ENCODE data around the gene CCDC102B. TPM values are rescaled to one million over a fixed set of nuclear protein-coding genes. Genes with fewer than 3 reads are reported as not detected.

Gene CCDC102B
- total RNA-seq, 1 donor from 2014 or later, result 6.1 TPM

GRCh38 chr18:68766433-68766832 lies 31.4 kb upstream of the CCDC102B start:
- peaks cover 5% of the 10 kb centered on the region for H3K4me1 ChIP-seq
- TF ChIP-seq, protein P1, sequence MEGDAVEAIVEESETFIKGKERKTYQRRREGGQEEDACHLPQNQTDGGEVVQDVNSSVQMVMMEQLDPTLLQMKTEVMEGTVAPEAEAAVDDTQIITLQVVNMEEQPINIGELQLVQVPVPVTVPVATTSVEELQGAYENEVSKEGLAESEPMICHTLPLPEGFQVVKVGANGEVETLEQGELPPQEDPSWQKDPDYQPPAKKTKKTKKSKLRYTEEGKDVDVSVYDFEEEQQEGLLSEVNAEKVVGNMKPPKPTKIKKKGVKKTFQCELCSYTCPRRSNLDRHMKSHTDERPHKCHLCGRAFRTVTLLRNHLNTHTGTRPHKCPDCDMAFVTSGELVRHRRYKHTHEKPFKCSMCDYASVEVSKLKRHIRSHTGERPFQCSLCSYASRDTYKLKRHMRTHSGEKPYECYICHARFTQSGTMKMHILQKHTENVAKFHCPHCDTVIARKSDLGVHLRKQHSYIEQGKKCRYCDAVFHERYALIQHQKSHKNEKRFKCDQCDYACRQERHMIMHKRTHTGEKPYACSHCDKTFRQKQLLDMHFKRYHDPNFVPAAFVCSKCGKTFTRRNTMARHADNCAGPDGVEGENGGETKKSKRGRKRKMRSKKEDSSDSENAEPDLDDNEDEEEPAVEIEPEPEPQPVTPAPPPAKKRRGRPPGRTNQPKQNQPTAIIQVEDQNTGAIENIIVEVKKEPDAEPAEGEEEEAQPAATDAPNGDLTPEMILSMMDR (IDR thresholded peaks at IDR 0.05; ENCODE audit: borderline replicate concordance), result no peak
- no peaks in the 10 kb centered on the region for H3K27me3 ChIP-seq (ENCODE audit: low read depth)
- H3K36me3 ChIP-seq, result no peaks in the 10 kb centered on the region
- H3K9me3 ChIP-seq (replicated peaks), result peaks cover 9% of the 10 kb centered on the region
- no peak for DNase-seq
- intact Hi-C loops (cut with micrococcal nuclease), result no loop called here
- no peak overlapping the region for H3K4me3 ChIP-seq
- H3K27ac ChIP-seq (replicated peaks), result no peak overlapping the region

- DNase-seq, result no peak
- TF ChIP-seq, protein P1 (IDR thresholded peaks at IDR 0.05; ENCODE audit: borderline replicate concordance), result no peak
- Histone ChIP-seq H3K27me3 (ENCODE audit: low read depth) (no peaks in the 10 kb centered on the region), H3K4me1 (no peaks in the 10 kb centered on the region), H3K27ac (replicated peaks) (peak overlapping the region; percentile 21), H3K9me3 (replicated peaks) (peaks cover 9% of the 10 kb centered on the region), H3K4me3 (no peak overlapping the region), H3K36me3 (no peaks in the 10 kb centered on the region)
- intact Hi-C loops (cut with micrococcal nuclease), result no loop called here
Observed at GRCh38 chr18:68769461-68769860, 28.4 kb upstream of the CCDC102B start.

DNA sequence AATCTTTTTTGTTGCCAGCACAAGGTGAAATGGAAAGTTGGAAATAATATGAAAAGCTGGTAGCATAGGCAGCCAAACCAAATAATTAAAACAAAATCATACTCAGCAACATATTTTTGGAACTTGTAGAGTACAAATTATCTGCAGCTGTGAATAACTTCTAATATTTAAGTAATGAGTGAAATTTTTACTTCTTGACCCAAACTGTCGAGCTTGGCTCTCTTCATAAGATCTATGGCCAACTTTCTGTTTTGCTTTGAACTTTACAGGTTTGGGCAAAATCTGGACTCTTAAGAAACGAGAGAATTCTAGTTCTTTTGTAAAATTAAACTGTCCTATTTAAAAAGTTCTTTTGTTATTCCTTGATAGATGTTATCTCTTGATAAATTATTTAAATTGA lies 25.6 kb upstream of the CCDC102B start:
- peak overlapping the region; percentile 12 for H3K27ac ChIP-seq (replicated peaks)
- no peaks in the 10 kb centered on the region for H3K4me1 ChIP-seq
- peak overlapping the region; percentile 2 for H3K4me3 ChIP-seq
- intact Hi-C loops (cut with micrococcal nuclease), result no loop called here
- TF ChIP-seq, protein P1 (IDR thresholded peaks at IDR 0.05; ENCODE audit: borderline replicate concordance), result no peak
- peaks cover 9% of the 10 kb centered on the region for H3K9me3 ChIP-seq (replicated peaks)
- H3K36me3 ChIP-seq, result no peaks in the 10 kb centered on the region
- DNase-seq, result no peak
- no peaks in the 10 kb centered on the region for H3K27me3 ChIP-seq (ENCODE audit: low read depth)

- no peaks in the 10 kb centered on the region for H3K4me1 ChIP-seq
- H3K27ac ChIP-seq (replicated peaks), result no peak overlapping the region
- H3K9me3 ChIP-seq (replicated peaks), result no peaks in the 10 kb centered on the region
- intact Hi-C loops (cut with micrococcal nuclease), result no loop called here
- H3K27me3 ChIP-seq (ENCODE audit: low read depth), result no peaks in the 10 kb centered on the region
- TF ChIP-seq, protein P1 (IDR thresholded peaks at IDR 0.05; ENCODE audit: borderline replicate concordance), result no peak
- no peaks in the 10 kb centered on the region for H3K36me3 ChIP-seq
- no peak for DNase-seq
- no peak overlapping the region for H3K4me3 ChIP-seq
Observed at GRCh38 chr18:68778280-68778886, 19.5 kb upstream of the CCDC102B start.

- TF ChIP-seq, protein P1 (IDR thresholded peaks at IDR 0.05; ENCODE audit: borderline replicate concordance), result no peak
- no peak overlapping the region for H3K4me3 ChIP-seq
- no peak for DNase-seq
- H3K4me1 ChIP-seq, result no peaks in the 10 kb centered on the region
- intact Hi-C loops (cut with micrococcal nuclease), result no loop called here
- no peaks in the 10 kb centered on the region for H3K27me3 ChIP-seq (ENCODE audit: low read depth)
- no peak overlapping the region for H3K27ac ChIP-seq (replicated peaks)
- H3K36me3 ChIP-seq, result no peaks in the 10 kb centered on the region
- H3K9me3 ChIP-seq (replicated peaks), result no peaks in the 10 kb centered on the region
Observed at GRCh38 chr18:68779169-68779568, 18.7 kb upstream of the CCDC102B start.

Measured in left ventricle myocardium inferior (tissue), 1 donor.